Kidney glomerular epithelial cell (primary cell): Measurements from ENCODE around the gene HOATZ.

Experiments
- DNase-seq: peaks from one replicate; lab custom pipeline; 2025; lab: John Stamatoyannopoulos, UW

HOATZ gene

DNA sequence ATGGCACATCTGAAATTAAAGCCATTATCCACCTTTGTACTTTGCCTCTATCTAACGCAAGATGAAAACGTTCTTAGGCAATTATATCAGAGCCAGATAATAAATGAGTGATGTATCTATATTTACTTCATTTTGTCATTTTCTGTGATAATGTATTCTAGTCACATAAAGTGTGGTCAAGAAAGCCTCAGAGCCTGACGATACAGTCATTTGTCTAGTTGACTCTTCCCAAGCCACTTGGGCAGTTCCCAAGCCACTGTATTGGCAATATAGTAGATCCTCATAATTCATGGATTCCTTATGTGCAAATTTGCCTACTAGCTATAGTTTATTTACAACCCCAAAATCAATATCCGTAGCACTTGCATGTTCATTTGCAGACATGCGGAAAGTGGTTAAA, 7.8 kb downstream of the HOATZ start:
- no peak for DNase-seq

- DNase-seq = no peak
Measured at GRCh38 chr11:111523343-111523742, 8.8 kb downstream of the HOATZ start.

DNA sequence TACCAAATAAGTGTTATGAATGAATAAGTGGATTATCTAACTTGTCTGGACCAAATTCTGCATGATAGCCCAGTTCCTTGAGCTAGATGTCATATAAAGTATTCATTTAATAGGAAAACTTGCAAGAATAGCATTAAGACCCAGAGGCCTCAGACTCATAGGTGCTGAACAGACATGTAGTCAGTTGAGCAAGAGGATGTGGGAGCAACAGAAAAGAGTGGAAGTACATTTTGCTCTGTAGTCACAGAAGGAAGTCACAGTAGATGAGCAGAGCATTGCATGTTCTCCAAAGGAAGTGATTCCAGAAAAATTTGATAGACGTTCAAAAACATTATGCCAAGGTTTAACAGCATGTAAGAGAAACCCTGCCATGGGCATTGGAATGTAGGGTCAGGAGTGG, 9.5 kb downstream of the HOATZ start:
- DNase-seq = no peak

DNA sequence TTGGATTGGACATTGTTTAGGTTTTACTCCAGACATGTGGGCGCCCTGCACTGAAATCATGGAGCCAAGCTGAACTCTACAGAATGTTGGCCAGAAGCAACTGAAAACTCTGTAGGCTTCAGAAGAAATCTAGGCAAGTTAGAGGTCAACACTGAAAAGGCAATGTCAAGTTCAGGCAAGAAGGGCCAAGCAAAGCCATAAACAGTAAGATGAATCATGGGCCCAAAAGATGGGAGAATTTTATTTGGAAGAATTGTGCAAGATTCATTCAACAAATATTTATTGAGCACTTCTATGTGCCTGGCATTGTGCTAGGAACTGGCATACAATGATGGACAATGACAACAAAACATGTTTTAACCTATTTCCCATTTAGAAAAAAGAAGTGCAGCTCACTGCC, 10.9 kb downstream of the HOATZ start:
- DNase-seq = no peak

DNA sequence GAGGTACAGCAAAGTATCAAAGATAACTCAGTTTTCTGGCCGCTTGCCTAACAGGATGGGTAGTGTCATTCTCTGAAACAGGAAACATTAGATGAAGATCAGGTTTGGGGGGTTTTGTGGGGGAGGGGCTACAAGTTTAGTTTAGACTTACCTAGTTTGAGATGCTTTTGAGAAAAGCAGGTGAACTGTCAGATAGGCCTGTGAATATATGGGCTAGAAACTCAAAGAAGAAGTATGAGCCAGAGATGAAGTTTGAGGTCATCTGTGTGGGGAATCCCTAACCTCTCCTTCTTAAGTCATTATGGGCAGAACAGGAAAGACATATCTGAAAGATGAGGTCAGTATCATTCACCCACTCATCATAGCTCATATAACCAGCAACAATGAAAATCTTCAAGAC, 11.9 kb downstream of the HOATZ start:
- peak; percentile 89 for DNase-seq

GRCh38 chr11:111527279-111527678, 12.7 kb downstream of the HOATZ start:
- no peak for DNase-seq

DNA sequence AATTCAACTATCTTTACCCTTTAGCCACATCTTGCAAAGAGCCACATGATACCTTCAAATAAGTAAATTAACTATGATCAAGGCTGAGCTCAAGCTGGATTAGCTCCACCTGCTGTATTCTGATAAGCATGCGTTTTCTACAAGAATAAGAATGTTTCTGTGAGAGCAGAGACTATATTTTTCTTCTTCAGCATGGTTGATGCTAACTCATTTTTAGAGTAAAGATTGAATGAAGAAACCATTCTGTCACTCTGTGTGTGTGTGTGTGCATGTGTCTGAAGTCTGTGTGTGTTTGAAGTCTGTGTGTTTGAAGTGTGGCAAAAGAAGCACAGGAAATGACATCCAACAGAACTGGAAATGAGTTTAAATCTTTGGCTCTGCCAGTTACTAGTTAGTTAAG, 14.0 kb downstream of the HOATZ start:
- no peak for DNase-seq

DNA sequence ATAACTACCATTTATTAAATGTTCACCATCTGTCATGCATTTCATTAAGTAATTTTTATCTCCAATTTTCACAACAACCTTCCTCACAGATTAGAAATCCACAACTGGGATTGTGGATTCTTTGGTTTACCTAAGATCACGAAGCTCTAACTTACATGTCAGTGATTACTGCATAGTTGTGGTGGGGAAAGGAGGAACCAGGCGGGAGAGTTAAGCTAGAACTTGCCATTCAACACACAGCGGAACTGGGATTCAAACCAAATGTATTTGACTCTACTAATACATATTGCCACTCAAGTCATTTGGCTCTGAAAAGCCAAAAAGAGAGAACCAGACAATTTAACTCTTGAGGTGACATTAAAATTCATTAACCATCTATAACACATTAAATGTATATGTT, 15.5 kb downstream of the HOATZ start:
- no peak for DNase-seq

DNA sequence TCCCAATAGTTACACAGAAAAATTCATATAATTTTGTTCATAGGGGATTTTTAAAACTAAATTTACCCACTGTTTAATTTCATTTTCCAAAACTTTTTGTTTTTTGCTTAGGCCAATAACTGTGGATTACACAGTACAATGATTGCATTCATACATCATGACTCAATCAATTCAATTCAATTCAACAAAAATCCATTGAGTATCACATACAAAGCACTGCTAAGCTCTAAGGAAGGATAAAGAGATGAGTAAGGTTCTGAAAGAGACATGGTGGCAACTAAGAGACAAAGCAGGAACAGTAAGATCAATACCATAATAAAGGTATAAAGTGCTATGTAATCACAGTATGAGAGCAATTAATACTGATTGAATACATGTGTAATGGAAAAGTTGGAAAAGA, 16.6 kb downstream of the HOATZ start:
- no peak for DNase-seq

- peak; percentile 82 for DNase-seq
Measured at GRCh38 chr11:111531687-111532364, 17.2 kb downstream of the HOATZ start.

- DNase-seq = no peak
Measured at GRCh38 chr11:111532365-111532709, 17.8 kb downstream of the HOATZ start.

GRCh38 chr11:111535281-111535680, 20.7 kb downstream of the HOATZ start:
- DNase-seq = no peak

DNA sequence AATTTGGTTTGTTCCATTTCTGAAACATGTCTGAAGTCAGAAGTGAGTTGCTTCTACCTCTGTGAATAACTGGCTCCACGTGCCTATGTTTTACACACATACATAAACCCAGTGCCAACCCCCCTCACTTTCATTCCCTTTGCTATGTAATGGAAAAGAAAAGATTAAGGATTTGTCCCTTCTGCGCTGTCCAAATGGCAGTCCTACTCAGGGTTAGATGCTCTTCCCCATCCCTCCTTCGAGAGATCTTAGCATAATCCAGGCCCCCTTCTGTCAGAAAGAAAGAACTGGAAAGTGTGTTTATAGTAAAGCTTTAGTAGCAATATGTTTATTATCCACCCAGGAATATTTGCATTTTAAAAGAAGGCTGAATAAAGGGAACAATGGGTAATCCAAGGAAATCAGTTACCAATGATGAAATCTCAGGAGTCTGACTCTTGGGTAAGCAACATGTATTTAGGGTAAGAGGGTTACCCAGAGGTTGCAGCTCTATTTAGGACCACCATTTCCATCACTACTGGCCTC, 22.8 kb downstream of the HOATZ start:
- DNase-seq = no peak

DNA sequence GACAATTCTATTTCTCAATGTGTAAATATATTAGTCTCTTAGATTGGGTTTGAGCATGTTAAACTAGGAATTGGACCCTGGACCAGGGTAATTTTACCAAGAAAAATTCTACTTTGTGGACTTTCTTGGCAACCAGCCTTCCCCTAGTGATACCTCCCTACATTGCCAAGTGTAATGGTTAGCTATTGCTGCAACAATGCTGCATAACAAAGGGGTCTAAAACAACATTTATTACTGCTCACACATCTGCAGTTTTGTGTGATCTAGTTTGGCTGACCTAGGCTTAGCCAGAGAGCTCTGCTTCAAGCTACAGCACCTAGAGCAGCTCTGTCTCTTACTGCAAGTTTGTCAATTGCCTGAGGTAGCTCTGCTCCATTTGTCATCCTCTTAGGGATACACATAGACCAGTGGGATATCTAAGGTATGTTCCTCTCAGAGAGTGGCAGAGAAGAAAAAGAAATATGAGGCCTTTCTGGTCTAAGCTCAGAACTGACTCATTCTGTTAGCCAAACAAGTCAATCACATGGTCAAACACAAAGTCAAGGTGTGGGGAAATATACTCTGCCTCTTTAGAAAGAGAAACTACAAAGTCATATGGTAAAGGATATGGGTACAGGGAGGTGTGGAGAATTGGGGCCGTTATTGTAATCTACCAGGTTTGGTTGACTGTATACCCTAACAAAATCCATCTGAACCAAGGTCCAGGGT, 24.0 kb downstream of the HOATZ start:
- DNase-seq = peak; percentile 19

- no peak for DNase-seq
Measured at GRCh38 chr11:111539426-111540113, 25.0 kb downstream of the HOATZ start.

DNA sequence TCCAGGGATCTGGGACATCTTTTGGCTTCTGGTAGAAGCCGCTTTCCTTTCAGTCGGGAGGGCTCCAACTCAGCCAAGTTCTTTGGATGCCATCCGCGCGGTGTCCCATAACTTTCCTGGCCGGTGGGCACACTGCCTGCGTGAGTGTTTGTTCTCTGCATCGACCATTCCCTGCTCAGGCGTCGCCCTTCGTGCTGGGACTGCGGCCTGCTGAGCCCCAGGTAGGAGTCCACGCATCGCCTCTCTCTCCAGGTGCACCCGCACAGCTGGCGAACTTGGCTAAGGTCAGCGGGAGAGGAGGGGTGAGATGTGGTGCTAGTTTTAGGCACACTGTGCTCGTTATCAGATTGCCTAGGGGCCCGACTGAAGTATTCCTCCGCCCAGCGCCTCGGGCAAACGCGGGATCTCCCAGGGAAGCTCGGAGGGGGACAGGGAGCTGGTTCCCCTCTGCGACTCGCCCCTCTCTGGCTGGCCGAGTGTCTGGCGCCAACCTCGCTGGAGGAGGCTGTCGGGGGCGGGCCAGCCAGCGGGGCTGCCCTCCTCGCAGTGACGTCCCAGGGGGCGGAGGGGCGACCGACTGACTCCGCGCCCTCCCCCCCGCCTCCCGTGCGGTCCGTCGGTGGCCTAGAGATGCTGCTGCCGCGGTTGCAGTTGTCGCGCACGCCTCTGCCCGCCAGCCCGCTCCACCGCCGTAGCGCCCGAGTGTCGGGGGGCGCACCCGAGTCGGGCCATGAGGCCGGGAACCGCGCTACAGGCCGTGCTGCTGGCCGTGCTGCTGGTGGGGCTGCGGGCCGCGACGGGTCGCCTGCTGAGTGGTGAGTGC, 25.7 kb downstream of the HOATZ start, which contains the start of gene LAYN:
LAYN (plus strand) TSS at position 607 of the 823 bp plus-strand sequence; CDS start at position 731, 124 bp downstream.
- no peak for DNase-seq

- DNase-seq = no peak
Measured at GRCh38 chr11:111540937-111541253, 26.3 kb downstream of the HOATZ start.

DNA sequence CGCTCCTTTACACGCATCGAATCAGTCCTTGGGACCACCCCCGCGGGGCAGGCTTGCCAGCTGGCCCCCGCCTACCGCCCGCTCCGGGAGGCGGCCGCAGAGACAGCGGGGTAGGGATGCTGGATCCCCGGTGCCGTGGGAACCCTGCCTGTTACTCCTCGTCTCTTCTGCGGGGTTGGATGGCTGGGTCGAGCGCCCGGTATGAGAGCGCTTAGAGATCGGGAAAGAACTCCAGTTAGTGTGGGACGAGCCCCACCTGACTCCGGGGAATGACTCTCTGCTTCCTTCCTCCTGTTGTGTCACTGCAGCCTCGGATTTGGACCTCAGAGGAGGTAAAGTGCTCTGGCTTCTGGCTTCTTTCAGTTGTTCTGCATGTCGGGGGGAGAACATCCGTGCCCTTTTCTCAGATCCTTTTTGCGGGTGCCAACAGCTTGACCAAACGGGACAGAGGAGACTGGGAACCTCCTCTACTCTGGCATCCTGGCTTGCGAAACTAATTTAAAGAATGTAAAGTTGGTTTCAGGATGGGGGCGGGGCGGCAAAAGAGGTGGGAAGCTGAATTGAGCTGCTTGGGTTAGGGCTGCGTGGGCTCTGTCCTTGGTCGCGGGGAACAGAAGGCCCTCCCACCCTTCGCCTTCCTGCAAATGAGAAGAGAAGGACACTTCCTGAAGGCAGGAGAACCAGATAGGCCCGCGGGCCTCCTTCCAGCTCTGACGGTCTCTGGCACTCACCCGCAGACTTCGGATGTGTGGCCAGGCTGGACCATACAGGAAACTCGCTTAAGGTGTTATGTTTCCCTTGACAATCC, 26.9 kb downstream of the HOATZ start:
- peak; percentile 53 for DNase-seq

DNA sequence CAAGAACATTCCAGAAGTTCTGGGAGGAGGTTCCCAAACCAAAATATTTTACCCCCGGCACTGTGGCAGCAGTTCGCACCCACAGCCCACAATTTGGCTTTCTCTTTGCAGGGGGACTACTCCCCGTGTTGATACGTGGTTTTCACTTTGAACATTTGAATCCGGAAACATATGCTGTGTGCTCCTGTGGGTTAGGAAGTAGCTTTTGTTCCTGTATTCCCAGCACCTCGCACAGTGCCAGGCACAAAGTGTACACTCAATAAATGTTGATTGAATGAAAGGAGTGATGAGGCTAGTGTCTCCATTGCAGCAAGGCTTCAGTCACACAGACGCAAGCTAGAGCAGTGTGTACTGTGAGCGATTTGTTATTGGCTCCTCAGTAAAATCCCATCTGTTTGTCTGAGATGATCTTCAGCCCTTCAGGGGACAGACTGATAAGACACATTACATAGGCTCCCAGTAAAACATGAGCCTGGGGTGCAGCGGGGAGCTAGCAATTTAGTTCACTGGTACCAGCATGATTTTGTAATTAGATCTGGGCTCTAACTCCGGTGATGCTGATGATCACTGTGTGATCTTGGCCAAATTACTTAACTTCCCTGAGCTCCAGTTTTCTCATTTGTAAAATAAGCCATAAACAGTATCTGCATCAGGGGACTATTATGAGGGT, 28.2 kb downstream of the HOATZ start:
- DNase-seq = no peak

GRCh38 chr11:111548525-111548924, 33.9 kb downstream of the HOATZ start:
- DNase-seq = no peak
